Natural killer cell (primary cell): ENCODE measurements around the gene MAP4K2. TPM values are rescaled to one million over a fixed set of nuclear protein-coding genes. Genes with fewer than 3 reads are reported as not detected.

Experiments used
- ATAC-seq, 3 donors: fragments of 150-1000 bp in 2 of 3; fragments of 200-7000 bp in 1 of 3; cut with Tn5 transposase; 1 replicate in 1 of 3; 2 replicates in 2 of 3; pipeline ENCODE4 v1.10.0; 2021; ENCODE audit warnings: mild to moderate bottlenecking in 2 of 3, moderate library complexity in 2 of 3
- DNase-seq, 2 donors: peaks; one replicate each; pipeline versions ENCODE4 v3.0.0 to v3.0.0-alpha.2; 2013 to 2021; ENCODE audit warnings: mixed read lengths in 1 of 2
- H3K27ac ChIP-seq: one replicate; pipeline ENCODE4 v1.5.1; 2013; ENCODE audit warnings: mild to moderate bottlenecking, low read length
- H3K27me3 ChIP-seq: one replicate; pipeline ENCODE4 v1.6.1; 2013; ENCODE audit warnings: low read length; ENCODE audit not compliant: control insufficient read depth, insufficient read depth
- H3K36me3 ChIP-seq: one replicate; pipeline ENCODE4 v1.6.1; 2013; ENCODE audit warnings: low read length; ENCODE audit not compliant: control insufficient read depth, insufficient read depth
- H3K4me1 ChIP-seq: one replicate; pipeline ENCODE4 v1.6.1; 2013; ENCODE audit warnings: low read length; ENCODE audit not compliant: control insufficient read depth, insufficient read depth
- H3K4me3 ChIP-seq: one replicate; pipeline ENCODE4 v1.5.1; 2013; ENCODE audit warnings: low read length
- H3K9me3 ChIP-seq: one replicate; pipeline ENCODE4 v1.6.1; 2013; ENCODE audit warnings: low read length; ENCODE audit not compliant: control insufficient read depth, insufficient read depth
- H3K27ac Mint-ChIP-seq, 2 donors: one replicate each; pipeline ENCODE4 v1.8.0; 2022; ENCODE audit warnings: mild to moderate bottlenecking in 2 of 2, mixed read lengths in 2 of 2, moderate library complexity in 1 of 2
- H3K27me3 Mint-ChIP-seq, 2 donors: one replicate each; pipeline ENCODE4 v1.8.0; 2022; ENCODE audit warnings: low read depth in 2 of 2, mixed read lengths in 2 of 2
- H3K36me3 Mint-ChIP-seq: one replicate; pipeline ENCODE4 v1.8.0; 2022; ENCODE audit warnings: mixed read lengths
- H3K4me1 Mint-ChIP-seq, 2 donors: one replicate each; pipeline ENCODE4 v1.8.0; 2022; ENCODE audit warnings: mixed read lengths in 2 of 2
- H3K4me3 Mint-ChIP-seq: one replicate; pipeline ENCODE4 v1.8.0; 2022; ENCODE audit warnings: mild to moderate bottlenecking, moderate library complexity, mixed read lengths
- H3K9me3 Mint-ChIP-seq, 2 donors: one replicate each; pipeline ENCODE4 v1.8.0; 2022; ENCODE audit warnings: mixed read lengths in 2 of 2
- WGBS: methylation state at CpG from one replicate; pipeline ENCODE4 v1.1.7; 2013; ENCODE audit warnings: missing lambda C conversion rate; ENCODE audit not compliant: insufficient coverage; 5-methylcytosine and 5-hydroxymethylcytosine counted together
- intact Hi-C: fragments of 100-400 bp; cut with micrococcal nuclease; formaldehyde crosslinking; loops from one replicate; pipeline ENCODE4 v1.14.2; 2022
- total RNA-seq, 4 donors: library from RNA; stranded (reverse); fragments of 120-200 nt in 1 of 4; gene quantifications; one replicate each; pipeline versions ENCODE4 v1.2.3 to v1.2.4, GENCODE V29; 2013 to 2022
- TF ChIP-seq, protein P1 (sequence below): fragments of 200-600 bp; IDR thresholded peaks from one replicate; pipeline ENCODE4 v1.8.0; 2022; ENCODE audit warnings: antibody characterized with exemption

MAP4K2 gene
- total RNA-seq, 3 donors from 2014 or later (not counting 1 experiment from before 2014, with no cell fraction given), result 38.3 to 40.6 (median 38.7) TPM

DNA sequence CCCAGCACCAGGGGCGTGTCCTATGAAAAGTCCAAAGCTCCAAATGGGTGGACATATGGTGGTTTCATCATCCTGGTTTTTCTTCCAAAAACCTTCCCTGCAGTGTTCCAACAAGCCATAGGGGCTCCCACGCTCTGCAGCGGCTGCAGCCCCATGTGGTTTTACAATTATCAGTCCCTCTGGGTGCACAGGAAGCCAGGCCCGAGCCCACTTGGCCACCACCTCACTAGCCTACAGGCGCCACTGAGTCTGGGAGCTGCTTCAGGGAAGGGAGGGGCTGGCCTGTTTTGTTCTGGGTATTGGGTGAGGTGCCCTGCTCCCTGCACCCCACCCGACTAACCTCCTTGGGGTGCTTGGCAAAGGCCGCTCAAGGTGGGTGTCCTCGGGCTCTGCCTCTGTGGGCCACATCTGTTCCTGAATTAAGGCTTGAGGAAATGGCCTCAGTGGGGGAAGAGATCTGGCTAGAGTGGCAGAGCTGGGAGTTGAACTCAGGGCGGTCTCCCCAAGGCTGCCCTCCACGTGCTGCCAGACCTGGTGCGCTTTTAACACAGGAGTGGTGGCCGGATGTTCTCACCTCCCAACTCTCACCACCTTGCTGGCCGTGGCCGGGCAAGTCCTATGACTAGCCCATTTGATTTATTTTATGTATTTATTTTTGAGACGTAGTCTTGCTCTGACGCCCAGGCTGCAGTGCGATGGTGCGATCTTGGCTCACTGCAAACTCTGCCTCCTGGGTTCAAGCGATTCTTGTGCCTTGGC is 46.8 kb upstream of the MAP4K2 start:
- Mint-ChIP-seq H3K27ac (peak overlapping the region; percentile 95 to 96), H3K4me1 (peaks cover 58 to 67% of the 10 kb centered on the region in 2 donors), H3K36me3 (no peaks in the 10 kb centered on the region), H3K4me3 (no peak overlapping the region), H3K9me3 (no peaks in the 10 kb centered on the region), H3K27me3 (no peaks in the 10 kb centered on the region)
- ATAC-seq (no peak), DNase-seq (no peak)
- WGBS, result 74% methylated on average over 18 of the region's 19 CpGs
- TF ChIP-seq, protein P1, sequence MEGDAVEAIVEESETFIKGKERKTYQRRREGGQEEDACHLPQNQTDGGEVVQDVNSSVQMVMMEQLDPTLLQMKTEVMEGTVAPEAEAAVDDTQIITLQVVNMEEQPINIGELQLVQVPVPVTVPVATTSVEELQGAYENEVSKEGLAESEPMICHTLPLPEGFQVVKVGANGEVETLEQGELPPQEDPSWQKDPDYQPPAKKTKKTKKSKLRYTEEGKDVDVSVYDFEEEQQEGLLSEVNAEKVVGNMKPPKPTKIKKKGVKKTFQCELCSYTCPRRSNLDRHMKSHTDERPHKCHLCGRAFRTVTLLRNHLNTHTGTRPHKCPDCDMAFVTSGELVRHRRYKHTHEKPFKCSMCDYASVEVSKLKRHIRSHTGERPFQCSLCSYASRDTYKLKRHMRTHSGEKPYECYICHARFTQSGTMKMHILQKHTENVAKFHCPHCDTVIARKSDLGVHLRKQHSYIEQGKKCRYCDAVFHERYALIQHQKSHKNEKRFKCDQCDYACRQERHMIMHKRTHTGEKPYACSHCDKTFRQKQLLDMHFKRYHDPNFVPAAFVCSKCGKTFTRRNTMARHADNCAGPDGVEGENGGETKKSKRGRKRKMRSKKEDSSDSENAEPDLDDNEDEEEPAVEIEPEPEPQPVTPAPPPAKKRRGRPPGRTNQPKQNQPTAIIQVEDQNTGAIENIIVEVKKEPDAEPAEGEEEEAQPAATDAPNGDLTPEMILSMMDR, result no peak
- Histone ChIP-seq H3K27me3 (no peaks in the 10 kb centered on the region), H3K4me1 (peaks cover 86% of the 10 kb centered on the region), H3K4me3 (no peak overlapping the region), H3K27ac (peak overlapping the region; percentile 90), H3K9me3 (no peaks in the 10 kb centered on the region), H3K36me3 (peaks cover 20% of the 10 kb centered on the region)
- intact Hi-C loops, result loop anchor here (5.0 to 10.0 kb wide), 3 partner anchors 163 to 485 kb away; partner anchors contain the start of genes ARL2, DPF2 and TM7SF2

- DNase-seq (peak in 1 of 2 donors; percentile 64), ATAC-seq (no peak)
- H3K4me1 Mint-ChIP-seq, result peaks cover 55 to 62% of the 10 kb centered on the region in 2 donors
- H3K27ac ChIP-seq, result peak overlapping the region; percentile 90
- peaks cover 12% of the 10 kb centered on the region for H3K36me3 ChIP-seq
- H3K36me3 Mint-ChIP-seq, result no peaks in the 10 kb centered on the region
- peaks cover 82% of the 10 kb centered on the region for H3K4me1 ChIP-seq
- H3K9me3 Mint-ChIP-seq, result no peaks in the 10 kb centered on the region
- WGBS, result 78% methylated on average over 15 of the region's 16 CpGs
- peak overlapping the region; percentile 70 for H3K4me3 Mint-ChIP-seq
- no peaks in the 10 kb centered on the region for H3K27me3 Mint-ChIP-seq
- H3K4me3 ChIP-seq, result no peak overlapping the region
- H3K27me3 ChIP-seq, result no peaks in the 10 kb centered on the region
- TF ChIP-seq, protein P1, result no peak
- intact Hi-C loops, result loop anchor here (5.0 to 10.0 kb wide), 3 partner anchors 163 to 486 kb away; partner anchors contain the start of genes ARL2, DPF2 and TM7SF2
- H3K9me3 ChIP-seq, result no peaks in the 10 kb centered on the region
- H3K27ac Mint-ChIP-seq, result peak overlapping the region; percentile 95 to 96
These were observed 46.0 kb upstream of the MAP4K2 start for GRCh38 chr11:64848826-64849597.

GRCh38 chr11:64848214-64848825 is 45.3 kb upstream of the MAP4K2 start:
- H3K9me3 Mint-ChIP-seq, result no peaks in the 10 kb centered on the region
- H3K9me3 ChIP-seq, result no peaks in the 10 kb centered on the region
- no peaks in the 10 kb centered on the region for H3K36me3 Mint-ChIP-seq
- ATAC-seq (no peak), DNase-seq (no peak)
- TF ChIP-seq, protein P1, result no peak
- peak overlapping the region; percentile 43 for H3K27ac ChIP-seq
- H3K4me3 ChIP-seq, result no peak overlapping the region
- peaks cover 5% of the 10 kb centered on the region for H3K36me3 ChIP-seq
- H3K27ac Mint-ChIP-seq, result peak overlapping the region; percentile 95 to 96
- H3K4me3 Mint-ChIP-seq, result peak overlapping the region; percentile 70
- WGBS, result 53% methylated on average over 6 of the region's 6 CpGs
- H3K27me3 Mint-ChIP-seq, result no peaks in the 10 kb centered on the region
- peaks cover 57 to 65% of the 10 kb centered on the region in 2 donors for H3K4me1 Mint-ChIP-seq
- H3K27me3 ChIP-seq, result no peaks in the 10 kb centered on the region
- H3K4me1 ChIP-seq, result peaks cover 82% of the 10 kb centered on the region
- intact Hi-C loops, result loop anchor here (5.0 to 10.0 kb wide), 3 partner anchors 164 to 486 kb away; partner anchors contain the start of genes ARL2, DPF2 and TM7SF2
